ENCODE results near the gene MMP25.

MMP25 gene

DNA sequence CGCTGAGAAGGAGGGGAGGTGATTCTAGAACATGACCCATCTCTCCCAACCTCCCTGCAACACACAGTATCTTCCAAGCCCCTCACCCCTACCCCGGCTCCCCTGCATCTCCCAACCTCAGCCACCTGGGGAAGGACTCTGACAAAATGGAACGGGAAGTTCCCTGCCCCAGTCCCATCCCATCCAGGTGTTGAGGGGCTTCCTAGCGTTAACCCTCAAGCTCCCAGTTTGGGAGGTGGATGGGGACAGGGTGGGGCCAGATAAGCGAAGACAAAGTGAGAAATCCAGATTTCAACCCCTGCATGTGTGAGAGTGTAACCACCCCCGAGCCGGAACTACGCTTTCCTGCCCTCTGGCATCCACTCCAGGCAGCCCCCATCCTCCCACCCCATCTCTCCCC is 50.9 kb downstream of the MMP25 start:
- no peak for DNase-seq

DNA sequence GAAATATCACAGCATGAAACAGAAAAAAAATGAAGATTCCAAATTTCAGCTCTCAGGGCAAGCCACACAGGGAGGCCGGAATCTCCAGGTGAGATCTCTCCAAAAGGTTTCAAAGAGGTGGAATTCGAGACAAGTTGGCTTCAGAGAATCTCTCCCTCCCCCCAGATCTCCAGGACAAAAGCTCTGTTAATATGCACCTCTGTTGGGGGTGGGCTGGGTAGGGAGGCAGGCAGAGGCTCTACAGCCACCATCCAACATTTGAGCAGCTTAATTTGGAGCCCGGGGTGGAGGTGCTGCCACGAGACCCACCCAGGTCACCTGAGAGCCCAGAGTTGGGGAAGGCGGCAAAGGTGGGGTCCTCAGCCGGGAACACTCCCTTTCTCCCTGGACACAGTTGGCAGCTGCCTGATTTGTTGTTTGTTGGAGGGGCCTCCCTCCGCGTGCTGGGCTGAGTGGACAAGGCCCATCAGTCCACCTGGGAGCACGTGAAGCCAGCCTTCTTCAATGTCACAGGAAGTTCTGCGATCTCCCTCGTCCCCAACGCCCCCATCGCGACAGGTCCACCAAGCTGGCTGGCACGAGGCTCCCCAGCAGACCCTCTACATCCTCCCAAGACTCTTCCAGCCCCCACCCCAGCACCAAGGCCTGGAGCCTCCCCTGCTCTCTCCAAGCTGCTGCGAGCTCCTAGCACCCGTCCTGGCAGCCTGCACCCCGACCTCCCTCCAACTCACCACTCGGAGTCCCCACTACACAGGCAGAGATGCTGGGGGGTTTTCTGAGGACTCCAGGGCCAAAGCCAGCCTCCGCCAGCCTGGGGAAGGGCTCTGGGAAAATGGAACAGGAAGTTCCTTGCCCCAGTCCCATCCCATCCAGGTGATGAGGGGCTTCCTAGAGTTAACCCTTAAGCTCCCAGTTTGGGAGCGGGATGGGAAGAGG is 52.4 kb downstream of the MMP25 start, which contains the start of gene ZSCAN10:
Gene ZSCAN10, minus strand, starts transcription at position 836 of the 936 bp plus-strand sequence. CDS start 6,357 bp downstream, outside the sequence.
- DNase-seq = no peak

DNA sequence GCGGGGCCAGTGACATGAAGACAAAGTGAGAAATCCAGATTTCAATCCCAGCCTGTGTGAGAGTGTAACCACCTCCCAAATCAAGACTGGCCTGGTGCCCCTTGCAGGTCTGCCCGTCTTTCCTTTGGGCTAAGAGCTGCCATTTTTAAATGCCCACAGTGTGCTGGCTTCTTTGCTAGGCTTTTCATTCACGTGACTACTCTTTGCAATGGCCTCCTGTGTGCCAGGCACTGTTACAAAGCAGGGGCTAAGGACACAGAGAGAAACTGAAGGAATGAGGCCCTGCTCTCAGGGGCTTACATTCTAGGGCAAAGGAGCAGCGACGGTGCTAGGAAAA is 53.0 kb downstream of the MMP25 start:
- no peak for DNase-seq

DNA sequence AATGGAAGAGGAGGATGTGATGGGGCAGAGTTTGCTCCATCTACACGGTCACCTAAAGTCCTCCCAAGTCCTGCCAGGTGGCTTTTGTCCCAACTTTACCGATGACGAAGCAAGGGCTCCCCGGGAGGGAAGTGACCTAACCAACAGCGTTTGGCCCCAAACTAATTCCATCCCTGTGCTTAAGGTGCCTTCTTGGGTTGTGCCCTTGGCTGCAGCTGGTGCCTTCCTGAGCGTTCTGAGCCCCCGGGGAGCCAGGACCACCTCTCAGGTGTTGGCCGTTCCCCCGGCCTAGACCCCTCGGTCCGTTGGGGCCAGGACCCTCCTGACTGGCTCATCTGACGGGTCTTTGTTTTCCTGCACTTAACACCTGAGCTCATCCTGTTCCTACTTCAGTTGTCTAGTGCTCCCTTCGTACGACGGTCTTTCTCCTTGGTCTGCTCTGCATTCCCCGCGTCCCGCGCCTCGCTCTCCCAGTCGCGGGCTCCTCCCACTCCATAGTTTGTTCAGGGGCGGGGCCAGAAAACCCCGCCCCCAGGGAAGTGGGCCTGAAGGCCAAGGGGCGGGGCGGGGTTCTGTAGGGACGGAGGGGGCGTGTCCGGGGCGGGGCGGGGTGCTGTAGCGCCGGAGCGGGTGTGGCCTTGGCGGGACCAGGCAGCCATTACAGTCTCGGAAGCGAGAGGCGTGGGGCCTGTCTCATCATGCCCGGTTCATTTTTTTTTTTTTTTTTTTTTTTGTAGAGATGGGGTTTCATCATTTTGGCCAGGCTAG is 53.6 kb downstream of the MMP25 start:
- peak; percentile 98 for DNase-seq

DNA sequence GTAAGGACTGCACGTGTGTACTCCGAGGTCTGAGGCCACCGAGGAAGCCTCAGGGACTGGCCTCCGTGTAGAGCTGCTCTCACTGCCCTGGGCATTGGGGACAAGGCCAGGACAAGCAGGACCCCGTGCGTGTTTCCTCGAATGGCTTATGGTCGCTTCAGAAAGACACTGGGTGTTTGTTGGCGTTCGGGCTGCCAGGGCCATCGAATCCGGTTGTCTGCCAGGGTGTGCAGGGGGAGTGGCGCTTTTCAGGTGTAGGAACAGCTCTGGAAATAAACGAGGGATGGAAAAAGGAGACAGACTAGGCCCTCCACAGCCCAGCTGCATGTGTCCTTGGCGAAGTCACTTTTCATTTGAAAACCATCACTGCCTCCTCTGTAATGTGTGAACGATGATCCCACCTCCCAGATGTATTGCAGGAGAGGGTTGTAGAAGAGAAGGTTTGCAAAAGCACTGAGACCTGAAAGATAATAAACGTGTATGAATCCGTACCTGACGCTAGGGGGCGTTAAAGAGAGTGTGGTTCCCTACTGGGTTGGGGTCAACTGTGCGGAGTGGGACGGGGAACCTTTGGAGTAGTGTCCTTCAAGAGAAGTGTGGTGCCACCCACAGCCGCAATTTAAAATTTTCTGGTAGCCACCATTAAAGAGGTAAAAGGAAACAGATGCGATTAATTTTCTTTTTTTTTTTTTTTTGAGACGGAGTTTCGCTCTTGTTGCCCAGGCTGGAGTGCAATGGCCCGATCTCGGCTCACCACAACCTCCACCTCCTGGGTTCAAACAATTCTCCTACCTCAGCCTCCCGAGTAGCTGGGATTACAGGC is 54.9 kb downstream of the MMP25 start:
- DNase-seq = peak; percentile 61

DNA sequence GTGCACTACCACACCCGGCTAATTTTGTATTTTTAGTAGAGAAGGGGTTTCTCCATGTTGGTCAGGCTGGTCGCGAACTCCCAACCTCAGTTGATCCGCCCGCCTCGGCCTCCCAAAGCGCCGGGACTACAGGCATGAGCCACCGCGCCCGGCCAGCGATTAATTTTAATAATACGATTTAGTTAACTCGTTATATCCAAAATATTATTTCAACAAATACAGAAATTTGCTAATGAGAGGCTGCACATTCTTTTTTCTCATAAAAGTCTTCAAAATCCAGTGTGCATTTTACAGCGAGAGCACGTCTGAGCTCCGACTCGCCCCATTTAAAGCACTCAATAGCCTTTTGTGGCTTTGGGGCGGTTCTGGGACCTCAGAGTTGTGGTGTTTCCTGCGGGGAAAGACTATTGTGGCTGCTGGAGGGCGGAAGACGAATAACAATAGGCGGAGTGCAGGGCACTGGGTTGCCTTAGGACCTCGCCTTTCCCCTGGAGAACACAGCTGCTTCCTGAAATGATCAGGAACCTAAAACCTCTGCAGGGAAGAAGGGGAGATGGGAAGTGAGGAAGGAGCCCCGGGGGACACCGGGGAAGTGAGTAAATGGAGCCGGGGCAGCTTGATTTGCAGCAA is 55.6 kb downstream of the MMP25 start:
- peak; percentile 57 for DNase-seq

DNA sequence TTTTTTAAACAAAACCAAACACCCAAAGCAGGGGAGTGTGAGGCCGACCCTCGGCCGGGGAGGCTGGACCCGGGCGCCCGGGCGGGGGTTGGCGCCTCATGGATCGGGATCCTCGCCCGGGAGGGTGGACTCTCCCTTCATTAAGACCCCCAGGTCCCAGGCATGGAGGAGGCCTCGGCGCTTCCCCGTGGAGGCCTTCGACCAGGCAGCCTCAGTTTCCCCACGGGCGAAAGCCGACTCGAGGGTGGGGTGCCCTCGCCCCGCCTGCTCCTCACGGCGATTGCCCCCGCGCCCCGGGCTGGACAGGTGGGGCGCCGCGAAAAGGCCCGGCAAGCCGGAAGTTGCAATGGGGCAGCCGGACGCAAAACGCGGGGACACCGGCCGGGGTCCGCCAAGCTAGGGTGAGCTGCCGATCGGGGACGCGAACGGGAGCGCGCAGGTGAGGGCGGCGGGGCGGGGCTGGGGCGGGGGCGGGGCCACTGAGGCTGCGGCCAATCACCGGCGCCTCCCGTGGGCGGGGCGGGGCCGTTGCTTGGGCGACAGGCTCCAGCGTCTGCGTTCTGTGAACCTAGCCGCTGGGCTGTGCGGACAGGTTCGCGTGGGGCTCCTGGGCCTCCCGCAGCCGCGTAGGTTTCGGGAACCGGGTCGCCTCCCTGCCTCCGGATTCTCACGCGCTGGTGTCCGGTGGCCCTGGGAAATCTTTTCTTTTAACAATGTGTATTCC is 60.0 kb downstream of the MMP25 start:
- peak; percentile 97 for DNase-seq

Data from NCI-H69 (cell line).